CD4-positive, alpha-beta T cell treated with Interleukin-15 for 1 hour (primary cell): Measurements from ENCODE around the gene MEIS3.

ENCODE experiments used
- DNase-seq: peaks from one replicate; pipeline ENCODE4 v3.0.0-alpha.2; 2020

MEIS3 gene

DNA sequence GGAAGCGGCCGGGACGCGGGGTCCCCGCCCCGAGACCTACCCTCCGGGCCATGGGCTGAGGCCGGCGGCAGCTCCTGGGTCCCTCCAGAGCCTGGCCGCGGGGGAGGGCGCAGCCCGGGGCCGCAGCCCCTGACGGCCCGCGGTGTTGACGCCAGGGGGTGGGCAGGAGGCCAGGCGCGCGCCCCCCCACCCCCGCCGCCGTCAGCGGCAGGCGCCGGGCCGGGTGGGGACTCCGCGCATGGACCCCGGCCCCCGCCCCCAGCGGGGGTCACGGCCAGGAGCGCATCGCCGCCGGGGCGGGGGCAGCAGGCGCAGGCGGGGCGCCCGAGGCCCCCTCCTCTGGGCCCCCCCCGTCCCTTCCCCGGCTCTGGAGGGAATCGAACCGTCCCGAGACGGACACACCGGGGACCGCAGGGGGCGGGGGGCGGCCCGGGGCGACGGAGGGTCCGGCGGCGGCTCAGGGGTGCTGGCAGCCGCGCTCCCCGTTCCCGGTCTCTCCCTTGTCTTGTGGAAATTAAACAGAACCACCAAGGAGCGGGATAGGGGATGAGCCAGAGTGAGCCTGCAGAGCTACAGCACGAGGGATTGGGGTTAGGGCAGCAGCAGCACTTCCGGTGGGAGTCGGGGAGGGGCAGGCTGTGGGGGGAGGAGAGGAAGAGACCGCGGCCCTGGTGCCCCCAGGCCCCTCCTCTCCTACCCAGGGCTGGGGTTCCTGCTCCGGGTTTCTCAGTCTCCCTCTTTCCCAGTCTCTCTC is at the start of gene MEIS3:
MEIS3 (minus strand) TSS at position 498 of the 754 bp plus-strand sequence; CDS start at position 52, 446 bp downstream.
- DNase-seq, result no peak

DNA sequence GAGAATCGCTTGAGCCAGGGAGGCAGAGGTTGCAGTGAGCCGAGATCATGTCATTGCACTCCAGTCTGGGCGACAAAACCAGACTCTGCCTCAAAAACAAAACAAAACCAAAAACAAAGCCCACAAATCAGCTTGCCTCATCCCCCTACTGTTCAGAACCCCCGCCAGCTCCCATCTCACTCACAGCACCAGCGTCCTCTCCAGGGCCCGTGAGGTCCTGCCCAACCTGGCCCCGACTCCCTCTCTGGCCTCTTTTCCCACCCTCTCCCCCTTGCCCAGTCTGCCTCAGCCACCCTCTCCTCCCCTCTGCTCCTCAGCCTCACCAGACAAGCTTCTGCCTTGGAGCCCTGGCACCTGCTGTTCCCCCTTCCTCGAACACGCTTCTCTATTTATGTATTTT is 48.6 kb upstream of the MEIS3 start:
- no peak for DNase-seq

DNA sequence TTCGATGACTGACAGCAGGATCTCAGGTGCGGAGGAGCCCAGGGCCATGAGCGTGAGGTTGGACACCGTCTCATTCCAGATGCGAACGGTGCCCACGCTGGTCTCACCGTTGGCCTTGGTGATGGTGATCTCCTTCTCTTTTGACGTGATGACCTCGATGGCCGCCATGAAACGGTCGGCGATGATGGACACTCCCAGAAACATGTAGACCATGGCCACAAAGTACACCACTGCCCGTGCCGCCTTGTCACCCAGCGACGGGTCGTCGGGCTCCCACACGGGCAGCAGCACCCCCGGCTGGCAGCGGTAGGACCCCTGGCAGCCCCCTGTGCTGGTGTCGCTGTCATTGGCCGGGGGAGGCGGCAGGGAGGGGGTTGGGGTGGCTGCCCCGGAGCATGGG is 46.6 kb upstream of the MEIS3 start:
- no peak for DNase-seq

DNA sequence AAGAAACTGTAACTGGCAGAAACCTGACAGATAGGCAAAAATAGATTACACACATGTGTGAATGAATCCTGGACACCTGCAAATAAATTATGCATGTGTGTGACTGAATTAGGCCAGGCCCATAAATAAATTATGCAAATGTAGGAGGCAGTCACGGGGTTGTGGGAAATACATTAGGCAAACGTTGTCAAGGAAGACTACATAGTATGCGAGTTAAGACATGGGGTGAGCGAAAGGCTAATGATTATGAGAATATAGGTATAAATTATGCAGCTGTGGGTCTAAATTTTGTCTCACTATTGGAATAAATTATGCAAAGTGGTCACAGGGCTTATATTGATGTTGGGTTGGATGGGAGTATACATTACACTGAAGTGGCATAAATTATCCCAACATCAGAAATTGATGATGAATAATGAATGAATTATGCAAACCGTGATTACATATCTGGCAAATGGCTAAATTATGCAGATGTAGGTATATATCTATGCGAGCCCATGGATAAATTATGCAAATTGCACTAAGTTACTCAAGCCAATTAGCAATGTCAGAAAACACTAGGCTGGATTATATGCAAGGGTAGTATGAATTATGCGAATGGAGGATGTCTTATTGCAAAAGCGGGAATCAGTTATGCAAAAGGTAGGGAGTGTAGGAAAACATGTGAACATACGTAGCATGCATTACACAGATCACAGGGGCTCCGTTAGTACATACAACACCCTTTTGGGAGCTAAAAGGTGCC is 45.5 kb upstream of the MEIS3 start:
- no peak for DNase-seq

DNA sequence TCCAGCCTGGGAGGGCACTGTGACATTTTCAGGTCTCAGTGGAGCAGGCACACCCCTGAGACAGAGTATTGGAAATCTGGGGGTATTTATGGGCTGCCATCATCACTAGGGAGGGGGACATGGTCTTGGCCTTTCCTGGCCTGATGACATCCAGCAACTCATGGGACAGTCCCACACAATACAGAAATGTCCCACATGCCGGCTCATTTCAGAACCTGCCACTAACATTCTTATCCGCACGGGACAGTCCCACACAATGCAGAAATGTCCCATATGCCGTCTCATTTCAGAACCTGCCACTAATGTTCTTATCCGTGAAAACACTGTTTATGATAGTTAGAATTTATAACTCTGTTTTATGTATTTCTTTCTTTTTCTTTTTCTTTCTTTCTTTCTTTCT is 42.5 kb upstream of the MEIS3 start:
- DNase-seq, result no peak

DNA sequence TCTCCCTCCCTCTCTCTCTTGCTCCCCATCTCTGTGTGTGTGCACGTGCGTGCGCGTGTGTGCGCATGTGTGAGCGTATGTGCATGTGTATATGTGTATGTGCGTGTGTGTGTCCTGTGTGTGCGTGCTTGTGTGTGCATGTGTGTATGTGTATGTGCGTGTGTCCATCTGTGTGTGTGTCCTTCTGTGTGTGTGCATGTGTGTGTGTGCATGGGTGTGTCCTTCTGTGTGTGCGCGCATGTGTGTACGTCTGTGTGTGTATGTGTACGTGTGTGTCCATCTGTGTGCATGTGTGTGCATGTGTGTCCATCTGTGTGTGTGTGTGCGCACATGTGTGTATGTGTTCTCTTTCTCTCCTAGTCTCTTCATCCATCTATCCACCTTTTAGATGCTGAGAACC is 40.1 kb upstream of the MEIS3 start:
- no peak for DNase-seq

DNA sequence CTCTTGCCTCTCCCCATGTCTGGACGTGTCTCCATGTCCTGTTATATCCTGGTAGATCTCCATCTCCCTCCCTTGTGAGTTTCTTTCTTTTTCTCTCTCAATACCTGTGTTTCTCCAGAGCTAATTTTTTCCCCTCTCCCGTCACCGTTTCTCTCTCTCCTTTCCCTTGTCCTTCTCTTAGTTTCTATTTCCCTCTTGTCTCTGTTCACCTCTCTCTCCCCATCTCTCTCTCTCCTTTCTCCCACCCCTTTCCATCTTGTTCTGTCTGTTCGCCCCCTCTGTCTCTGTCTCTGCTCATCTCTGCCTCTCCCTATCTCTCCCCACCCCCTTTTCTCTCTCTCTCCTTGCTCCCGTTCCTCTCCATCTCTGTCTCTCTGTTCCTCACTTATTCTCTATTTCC is 39.3 kb upstream of the MEIS3 start:
- DNase-seq, result no peak

DNA sequence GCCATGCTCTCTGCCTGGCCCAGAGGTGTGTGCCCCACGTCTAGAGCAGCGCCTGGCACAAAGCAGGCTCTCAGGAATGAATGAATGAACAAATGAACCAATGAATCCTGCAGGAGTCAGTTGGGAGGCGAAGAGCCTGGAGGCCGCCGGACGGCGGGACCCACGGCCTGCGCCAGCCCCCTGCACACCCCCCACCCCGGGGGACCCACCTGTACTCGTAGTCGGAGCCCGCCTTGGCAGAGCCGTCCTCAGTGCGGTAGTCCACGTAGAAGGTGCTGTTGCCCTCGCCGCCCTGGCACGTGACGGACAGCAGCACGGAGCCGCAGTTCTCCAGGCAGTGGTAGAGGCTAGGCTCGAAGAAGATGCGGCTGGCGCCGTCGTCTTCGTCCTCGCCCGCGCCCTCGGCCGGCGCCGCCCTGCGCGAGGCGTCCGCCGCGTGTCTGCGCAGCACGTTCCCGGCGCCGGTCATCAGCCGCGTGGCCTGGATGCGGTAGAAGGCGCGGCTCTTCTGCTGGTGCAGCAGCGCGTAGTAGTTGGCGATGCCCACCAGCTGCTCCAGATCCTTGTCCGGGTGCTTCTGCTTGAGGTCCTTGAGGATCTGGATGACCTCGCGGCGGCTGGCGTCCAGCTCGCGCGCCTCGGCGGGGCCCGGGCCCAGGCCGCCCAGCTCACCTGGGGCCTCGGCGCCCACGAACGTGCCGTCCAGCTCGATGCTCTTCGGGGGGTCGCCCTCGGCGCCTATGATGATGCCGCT is 37.6 kb upstream of the MEIS3 start:
- no peak for DNase-seq

DNA sequence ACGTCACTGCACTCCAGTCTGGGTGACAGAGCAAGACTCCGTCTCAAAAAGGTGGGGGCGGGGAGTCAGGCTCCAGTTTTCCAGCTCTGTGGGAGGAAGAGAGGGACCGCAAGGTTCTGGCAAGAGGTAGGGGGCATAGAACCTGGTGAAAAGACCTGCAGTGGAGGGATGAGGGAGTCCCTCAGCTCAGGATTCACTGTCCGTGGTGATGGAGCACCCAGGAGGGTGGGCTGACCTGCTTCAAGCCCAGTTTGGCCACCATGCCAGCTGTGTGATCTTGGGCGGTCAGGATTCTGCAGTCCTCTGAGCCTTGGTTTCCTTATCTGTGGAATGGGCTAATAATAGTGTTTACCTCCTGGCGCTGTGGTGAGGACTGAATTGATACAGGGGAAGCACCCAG is 31.2 kb upstream of the MEIS3 start:
- DNase-seq, result no peak

DNA sequence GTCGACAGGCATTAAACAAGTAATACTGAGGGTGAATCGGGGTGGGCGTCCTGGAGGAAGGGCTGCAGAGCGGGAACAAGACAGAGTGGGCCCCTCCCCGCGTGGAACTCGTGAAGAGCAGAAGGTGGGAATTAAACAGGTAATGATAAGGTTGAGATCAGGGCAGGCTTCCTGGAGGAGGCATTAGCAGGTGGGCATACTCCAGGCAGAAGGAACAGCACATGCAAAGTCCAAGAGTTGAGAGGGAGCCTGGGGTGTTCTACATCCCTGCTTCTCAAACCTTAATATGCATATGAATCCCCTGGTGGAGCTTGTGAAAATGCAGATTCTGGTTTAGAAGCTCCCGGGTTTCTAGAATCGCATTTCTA is 29.0 kb upstream of the MEIS3 start:
- no peak for DNase-seq

DNA sequence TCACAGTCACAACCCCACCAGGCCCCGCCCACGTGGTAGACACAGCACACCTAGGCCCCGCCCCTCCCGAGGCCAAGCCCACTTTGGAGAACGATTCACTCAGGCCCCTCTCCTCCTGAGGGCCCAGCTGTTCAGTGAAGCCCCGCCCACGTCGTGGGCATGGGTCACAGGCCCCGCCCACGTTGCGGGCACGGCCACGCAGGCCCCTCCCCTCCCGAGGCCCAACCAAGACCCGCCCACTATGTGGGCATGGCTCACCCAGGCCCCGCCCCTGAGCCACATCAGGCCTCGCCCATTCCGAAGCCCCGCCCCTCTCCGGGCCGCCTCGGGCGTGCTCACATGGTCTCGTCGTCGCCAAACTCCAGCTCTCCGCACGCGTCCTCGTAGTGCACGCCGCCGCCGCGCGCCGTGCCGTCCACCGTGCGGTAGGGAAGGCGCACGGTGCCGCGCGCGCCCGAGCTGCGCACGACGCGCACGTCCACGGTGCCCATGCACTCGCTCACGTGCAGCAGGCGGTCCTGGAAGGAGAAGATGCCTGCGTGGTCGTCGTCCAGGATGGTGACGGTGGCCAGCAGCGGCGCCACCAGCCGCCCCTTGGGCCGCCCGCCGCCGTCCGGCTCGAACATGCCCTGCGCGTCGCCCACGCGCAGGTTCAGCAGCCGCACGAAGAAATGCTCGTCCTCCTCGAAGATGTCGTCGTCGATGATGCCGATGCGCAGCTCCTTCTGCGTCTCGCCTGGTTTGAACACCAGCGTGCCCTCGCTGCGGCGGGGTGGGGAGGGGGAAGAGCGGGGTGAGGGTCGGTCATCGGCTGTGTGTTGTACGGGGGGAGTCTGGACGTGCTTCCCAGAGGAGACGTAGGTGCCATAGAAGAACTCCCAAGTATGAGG is 28.4 kb upstream of the MEIS3 start:
- DNase-seq, result peak; percentile 49

DNA sequence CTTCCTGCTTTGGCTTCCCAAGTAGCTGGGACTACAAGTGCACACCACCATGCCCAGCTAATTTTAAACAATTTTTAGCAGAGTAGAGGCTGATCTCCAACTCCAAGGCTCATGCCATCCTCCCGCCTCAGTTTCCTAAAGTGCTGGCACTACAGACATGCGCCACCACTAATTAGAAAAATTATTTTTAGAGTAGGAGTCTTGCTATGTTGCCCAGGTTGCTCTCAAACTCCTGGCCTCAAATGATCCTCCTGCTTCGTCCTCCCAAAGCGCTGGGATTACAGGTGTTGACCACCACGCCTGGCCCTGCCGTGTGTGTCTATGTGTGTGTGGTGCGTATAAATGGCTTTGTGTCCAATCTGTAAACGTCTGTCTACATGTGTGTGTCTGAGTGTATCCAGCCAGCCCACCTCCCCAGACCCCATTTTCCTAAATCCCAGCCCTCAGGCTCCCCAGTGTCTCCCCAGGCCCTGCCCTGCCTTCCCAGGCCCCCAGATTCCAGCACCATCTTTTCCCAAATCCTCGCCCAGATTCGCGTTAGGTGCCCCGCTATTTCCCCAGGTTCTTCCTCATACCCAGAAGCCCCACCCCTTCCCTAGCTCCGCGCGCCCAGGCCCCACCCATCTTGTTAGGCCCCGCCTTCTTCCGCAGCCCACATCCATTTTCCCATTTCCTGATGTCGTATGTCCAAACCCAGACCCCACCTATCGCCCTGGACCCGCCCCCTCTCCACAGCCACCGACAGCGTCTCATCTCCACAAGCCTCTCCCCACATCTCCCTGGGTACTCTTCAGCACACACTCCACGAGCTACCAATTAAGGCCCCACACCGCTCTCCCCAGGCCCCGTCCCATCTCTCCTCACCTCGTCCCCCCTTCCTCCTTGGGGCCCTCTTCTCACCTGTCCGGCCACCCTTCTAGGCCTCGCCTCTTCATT is 27.5 kb upstream of the MEIS3 start:
- DNase-seq, result no peak

DNA sequence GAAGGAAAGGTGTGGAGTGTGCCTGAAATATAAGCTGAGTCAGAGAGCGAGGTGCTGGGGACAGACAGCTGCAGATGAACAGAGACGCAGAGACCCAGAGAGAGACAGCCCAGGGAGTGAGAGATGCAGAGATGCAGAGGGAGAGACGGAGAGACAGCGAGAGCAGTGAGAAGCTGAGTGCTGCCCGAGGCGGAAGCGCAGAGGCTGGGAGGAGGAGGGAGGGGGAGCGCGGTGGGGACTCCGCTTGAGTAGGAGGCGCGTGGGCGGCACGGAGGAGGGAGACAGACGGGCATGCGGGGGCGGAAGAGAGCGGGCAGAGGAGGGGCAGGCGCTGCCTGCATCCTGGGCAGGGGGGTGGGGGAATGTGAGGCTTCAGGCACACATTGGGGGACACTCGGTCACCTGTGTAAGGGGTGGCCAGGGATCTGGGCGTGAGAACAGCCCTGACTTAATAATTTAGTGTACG is 26.6 kb upstream of the MEIS3 start:
- DNase-seq, result peak; percentile 73

DNA sequence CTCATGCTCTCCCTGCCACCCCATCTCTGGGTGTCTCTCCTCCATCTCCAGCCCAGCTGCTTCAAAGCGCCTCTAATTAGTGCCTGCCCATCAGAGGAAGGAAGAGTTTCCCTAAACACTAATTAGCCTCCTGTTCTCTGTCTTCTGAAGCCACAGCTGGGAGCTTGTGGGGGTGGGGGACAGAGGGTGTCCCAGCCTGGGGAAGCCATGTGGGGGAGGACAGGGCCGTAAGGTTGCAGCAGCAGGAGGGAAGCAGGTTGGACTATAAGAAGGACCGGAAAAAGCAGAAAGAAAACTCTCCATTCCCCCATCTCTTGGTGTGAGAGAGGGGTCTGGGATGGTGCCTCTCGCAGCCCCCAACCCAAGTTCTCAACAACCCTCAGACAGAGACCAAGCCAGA is 26.2 kb upstream of the MEIS3 start:
- no peak for DNase-seq

DNA sequence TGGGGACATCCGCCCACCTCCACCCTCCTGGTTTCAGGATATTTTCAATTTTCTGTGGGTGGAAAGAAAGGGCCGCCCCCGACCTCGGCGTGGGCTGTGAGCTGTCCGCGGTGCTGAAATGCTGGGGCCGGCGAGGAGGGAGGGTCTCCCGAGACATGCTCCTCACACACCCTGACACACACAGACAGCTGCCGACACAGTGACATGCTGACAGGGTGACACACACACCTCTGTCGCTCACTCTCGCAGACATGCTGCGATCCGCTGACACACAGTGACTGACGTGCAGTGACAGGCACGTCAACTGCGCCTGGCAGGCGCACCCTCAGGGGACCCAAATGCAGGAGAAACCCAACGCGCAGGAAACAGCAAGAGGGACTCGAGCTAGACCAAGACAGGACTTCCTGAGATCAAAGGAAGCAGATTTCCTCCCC is 25.1 kb upstream of the MEIS3 start:
- DNase-seq, result peak; percentile 30

DNA sequence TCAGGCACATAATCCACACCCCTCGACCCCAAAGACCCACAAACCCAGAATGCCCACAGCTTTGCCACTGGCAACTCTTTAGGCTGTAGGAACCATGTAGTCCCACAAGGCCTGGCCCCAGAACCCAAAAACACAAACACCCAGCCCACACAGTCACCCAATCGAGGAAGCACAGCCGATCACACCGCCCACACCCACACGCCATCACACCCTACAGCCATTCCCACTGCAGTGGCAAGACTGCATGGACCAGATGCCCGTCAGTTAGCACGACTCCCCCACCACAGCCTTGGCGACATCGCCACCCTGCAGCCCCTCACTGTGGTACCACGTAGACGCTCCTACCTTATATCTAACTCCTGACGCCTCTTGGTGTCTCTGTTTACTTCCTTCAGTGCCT is 24.0 kb upstream of the MEIS3 start:
- no peak for DNase-seq

DNA sequence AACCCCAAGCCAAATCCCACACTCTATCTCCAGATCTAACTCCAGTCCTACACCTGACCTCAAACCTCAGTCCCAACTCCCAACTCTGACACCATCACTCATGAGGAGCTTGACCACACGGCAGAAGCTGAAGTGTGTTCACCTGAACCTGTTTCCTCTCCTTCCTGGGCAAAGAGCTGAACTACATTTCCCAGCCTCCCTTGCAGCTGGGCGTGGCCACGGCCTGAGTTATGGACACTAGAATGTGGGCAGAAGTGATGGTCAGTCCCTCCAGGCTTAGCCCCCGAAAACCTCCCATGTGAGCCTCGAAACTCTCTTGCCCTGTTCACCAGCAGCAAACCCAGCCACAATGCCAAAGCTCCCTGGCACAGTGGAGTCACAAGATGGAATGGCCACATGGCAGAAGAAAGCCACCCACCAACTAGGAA is 19.5 kb upstream of the MEIS3 start:
- no peak for DNase-seq

DNA sequence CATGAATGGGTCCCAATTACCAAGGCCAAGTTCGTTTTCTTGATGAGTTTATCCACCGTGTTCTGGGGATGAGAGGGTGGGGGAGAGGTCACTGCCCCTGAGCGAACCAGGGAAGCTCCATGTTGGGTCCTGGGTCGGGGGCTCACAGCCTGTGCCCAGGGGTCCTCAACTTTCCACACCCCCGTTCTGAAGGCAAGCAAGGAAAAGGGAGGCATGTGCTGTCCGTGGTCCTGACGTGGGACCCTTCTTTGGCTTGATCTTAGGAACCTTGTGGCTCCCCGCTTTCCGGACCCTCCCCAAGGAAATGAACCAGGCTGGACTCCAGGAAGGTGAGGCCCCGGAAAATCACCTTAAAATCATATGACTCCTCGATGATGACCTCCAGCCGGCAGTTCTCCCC is 18.2 kb upstream of the MEIS3 start:
- no peak for DNase-seq

DNA sequence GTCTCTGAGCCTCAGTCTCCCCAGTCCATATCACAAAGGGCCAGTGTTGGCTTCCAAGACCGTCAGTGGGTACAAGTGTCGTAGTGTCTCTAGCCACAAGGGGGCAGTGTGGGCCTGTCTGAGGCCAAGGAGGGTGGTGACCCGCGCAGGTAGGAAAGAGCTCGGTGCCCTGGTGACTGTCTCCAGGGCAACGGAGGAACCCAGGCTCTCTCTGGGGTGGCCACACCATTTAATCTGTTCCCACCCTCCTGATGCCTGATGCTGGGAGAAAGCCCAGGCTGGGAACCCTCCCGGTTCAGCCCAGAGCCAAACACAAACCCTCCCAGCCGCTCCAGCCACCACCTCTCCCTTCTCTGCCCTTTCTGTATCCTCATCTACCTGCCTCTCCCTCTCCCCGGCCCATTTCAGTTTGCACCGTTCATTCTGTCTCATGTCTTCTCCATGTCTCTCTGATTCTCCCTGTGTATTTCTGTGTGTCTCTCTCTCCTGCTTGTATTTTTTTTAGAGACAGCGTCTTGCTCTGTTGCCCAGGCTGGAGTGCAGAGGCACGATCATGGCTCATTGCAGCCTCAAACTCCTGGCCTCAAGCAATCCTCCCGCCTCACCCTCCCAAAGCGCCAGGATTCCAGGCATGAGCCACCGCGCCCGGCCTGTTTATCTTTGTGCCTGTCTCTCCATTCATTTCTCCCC is 17.5 kb upstream of the MEIS3 start:
- peak; percentile 76 for DNase-seq

DNA sequence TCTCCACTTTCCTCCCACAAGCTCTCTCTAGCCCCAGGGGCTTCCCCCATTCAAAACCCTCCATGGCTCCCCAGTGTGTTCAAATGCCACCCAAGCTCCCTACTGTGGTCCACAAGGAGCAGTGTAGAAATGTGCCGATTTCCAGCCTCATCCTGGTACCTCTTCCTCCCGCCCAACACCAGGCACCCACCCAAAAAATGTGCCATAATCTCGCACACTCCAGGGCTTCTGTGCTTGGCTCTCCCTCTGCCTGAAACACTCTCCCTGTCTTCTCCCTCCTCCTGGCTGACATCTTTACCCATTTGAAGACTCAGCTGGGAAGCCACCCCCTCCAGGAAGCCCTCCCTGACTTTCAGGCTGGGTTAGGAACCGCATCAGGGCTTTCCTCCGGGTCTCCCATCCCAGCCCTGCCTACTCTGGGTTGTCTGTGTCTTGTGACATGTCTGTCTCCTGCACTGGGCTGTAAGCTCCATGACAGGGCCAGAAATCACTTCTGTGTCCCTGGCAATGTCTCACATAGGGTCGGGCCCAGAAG is 16.6 kb upstream of the MEIS3 start:
- DNase-seq, result no peak

DNA sequence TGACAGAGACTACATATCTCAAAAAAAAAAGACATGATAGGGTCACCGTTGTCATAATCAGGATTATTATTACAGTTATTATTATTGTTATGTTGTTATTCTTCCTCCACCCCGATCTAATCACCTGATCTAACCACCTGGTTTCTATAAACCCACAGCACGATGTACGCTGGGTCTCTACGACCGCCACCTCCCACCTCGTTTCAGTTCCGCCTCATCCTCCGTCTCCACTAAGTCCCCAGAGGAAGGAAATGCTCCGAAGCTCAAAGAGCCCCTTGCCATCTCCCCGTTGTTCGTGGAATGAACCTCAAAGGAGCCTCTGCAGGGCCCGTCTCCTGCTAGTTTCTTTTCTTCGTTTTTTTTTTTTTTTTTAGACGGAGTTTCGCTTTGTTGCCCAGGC is 15.9 kb upstream of the MEIS3 start:
- DNase-seq, result no peak
